HG02588 (cell line): ENCODE results near the gene NAALADL2.
A peak's percentile ranks its signal among the peaks of the same experiment; 100 is the strongest.
"Not testable (repeated sequence)": the region's sequence is repeated elsewhere in the genome, so short reads cannot be mapped to it uniquely, and the experiment has no call there.

Experiments used
- ATAC-seq: cut with Tn5 transposase; IDR thresholded peaks from one replicate; pipeline ENCODE4 v1.9.1; 2021; ENCODE audit warnings: mild to moderate bottlenecking, moderate library complexity; ENCODE audit not compliant: unreplicated experiment

NAALADL2 gene

DNA sequence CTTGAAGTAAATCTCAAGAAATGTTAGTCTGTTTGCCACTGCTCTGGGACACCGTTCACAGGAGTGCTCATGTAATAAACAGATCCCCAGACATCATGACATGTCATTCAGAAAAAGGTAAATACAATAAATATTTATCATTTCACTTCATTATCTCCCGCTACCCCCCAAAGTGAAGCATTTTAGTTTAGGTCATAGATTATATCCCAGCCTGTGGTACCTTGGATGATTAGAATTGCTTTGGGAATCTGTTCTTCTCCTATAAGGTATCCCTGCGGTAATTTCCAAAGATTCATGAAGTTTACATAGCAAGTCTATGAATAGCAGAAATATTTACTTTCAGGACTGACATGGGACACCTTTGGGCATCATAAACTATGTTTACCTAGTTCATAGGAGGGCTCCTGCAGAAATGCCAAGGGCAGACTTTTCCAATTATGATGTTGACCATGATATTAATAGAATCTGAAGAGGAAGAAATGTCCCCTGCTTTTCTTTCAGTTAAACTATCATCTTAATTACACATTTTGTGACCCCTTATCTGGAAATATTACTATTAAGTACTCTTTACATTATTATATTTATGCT is 268.0 kb downstream of the NAALADL2 start:
- ATAC-seq: no peak

DNA sequence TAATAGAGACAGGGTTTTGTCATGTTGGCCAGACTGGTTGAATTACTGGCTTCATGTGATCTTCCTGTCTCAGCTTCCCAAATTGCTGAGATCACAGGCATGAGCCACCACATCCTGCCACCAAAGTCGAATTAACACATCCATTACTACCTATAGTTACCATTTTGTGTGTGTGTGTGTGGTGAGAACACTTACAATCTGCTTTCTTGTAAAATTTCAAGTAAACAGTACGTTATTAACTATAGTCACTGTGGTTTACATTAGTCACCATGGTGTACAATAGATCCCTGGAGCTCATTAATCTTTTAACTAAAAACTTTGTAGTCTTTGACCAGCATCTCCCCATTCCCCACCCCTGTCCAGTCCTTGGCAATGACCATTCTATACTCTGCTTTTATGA is 270.0 kb downstream of the NAALADL2 start:
- ATAC-seq: no peak

DNA sequence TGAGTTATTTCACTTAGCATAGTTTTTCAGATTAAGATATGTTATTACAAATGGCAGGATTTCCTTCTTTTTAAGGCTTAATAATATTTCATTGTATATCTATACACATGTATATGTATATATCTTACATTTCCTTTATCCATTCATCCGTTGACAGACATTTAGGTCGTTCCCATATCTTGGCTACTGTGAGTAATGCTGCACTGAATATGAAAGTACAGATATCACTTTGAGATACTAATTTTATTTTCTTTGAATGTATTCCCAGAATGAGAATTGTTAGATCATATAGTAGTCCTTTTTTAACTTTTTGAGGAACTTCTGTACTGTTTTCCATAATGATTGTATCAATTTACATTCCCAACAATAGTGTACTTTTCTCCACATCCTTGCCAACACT is 270.4 kb downstream of the NAALADL2 start:
- ATAC-seq: no peak

DNA sequence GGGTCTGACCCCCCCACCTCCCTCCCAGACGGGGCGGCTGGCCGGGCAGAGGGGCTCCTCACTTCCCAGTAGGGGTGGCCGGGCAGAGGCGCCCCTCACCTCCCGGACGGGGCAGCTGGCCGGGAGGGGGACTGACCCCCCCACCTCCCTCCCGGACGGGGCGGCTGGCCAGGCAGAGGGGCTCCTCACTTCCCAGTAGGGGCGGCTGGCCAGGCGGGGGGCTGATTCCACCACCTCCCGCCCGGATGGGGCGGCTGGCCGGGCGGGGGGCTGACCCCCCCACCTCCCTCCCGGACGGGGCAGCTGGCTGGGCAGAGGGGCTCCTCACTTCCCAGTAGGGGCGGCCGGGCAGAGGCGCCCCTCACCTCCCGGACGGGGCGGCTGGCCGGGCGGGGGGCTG is 272.7 kb downstream of the NAALADL2 start:
- not testable (repeated sequence) for ATAC-seq

DNA sequence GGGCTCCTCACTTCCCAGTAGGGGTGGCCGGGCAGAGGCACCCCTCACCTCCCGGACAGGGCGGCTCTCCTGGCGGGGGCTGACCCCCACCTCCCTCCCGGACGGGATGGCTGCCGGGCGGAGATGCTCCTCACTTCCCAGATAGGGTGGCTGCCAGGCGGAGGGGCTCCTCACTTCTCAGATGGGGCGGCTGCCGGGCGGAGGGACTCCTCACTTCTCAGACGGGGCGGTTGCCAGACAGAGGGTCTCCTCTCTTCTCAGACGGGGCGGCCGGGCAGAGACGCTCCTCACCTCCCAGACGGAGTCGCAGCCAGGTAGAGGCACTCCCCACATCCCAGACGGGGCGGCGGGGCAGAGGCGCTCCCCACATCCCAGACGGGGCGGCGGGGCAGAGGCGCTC is 273.6 kb downstream of the NAALADL2 start:
- not testable (repeated sequence) for ATAC-seq

DNA sequence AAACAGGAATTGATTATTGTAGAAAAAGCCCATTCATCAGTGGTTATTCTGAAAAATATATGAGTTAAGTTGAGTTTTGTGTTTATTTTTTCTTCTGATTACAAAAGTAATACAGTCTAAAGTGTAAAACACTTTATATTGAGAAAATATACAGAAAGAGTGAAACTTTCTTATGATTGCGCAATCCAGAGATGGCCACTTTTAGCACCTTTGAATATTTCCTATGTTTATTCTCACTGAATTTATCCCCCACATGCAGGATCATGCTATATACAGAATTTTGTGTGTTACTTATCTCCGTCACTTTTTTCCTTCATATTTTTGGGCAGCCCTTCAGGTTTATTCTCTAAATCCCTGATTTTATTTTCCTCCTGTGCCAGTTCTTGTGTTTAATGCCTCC is 285.2 kb downstream of the NAALADL2 start:
- ATAC-seq: no peak

DNA sequence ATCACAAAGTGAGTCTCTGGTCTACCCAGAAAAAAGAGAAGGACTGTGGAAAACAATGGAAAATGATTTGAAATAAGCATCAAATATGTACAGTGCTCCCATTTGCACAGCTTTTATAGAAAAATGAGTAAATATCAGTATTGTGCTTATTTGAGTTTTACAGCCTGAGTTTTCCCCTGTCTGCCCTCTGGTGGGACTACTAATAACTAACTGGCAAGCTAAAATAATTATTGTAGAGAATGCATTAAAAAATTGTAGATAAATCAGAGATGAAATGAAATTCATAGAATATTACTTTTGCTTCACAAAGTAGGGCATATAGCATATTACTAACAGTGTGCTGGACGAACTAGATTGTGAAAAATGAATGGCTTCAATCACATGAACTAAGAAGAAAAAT is 287.1 kb downstream of the NAALADL2 start:
- ATAC-seq: no peak

DNA sequence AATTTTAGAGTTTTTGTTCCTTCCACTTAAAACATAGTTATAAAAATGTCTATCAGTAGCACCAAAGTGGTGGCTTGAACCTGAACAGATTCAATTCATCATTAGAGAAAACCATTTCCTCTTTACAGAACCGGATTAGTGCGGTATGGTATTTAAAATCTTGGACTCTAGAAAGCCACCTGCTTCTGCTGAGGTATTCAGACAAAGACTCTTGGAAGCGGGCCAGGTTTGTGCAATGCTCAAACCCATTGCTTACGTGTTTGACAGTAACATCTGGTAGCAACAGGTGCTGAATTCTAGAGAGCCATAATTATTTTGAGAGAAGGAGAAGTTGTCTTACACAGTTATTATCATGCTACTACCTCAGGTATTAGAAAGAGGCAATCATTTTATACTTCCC is 290.5 kb downstream of the NAALADL2 start:
- ATAC-seq: peak; percentile 74

DNA sequence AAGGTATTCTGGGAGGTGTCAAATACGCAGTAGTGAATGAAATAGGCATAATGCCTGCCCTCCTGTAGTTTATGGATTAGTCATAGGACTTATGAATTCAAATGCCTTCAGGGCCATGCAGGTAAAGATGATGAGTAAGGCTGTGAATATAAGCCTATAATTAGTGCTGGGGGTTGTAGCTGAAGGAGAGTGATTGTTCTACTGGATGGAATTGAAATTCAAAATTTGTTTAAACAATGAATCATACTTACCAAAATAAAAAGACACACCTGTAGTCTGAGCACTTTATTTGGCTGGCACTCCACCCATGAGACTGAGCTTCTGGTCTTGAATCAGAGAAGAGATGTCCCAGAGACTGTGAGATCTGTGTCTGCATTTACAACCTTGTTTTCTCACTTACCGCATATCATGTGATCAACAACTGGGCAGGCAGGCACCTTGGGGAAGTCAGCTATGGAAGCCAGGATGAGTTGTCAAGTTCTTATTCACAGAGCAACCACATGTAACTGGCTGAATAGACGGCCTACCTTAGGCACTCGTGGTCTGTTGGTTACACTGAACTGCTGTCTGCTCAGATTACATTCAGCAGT is 291.8 kb downstream of the NAALADL2 start:
- ATAC-seq: no peak

DNA sequence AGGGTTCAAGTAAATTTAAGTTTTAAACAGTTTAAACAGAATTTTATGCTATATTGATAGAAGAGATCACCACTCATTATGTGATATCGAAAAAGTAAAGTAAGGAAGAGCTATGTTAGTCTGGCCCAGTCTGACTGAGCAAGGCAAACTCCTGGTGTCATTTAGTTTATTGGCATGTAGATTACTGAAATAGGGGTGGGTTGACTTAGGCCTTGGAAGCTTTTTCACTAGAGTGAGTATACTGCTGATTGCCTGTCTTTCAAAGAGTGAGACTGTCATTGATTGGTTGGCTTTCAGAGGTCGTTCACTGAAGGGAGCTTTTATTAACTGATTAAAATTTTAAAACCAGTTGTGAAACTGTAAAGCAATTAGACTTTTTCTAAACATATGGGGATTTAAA is 294.5 kb downstream of the NAALADL2 start:
- ATAC-seq: no peak

DNA sequence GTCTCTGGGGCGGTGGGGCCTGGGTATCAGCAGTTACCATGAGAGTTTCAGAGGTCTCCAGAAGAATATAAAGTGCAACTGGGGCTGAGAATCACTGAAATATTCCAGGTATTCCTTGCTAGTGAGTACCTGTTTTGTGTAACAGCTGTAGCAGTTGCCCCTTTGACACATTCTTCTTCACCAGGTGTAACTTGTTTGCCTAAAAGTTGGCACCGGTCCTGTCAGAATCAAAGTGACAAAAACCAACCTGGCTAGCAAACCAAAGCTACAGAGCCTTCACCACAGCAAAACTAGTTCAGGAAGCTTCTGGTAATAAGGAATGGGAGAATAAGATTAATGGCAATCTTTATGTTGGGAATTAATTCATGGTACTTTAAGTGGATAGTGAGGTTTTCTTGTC is 296.0 kb downstream of the NAALADL2 start:
- no peak for ATAC-seq

DNA sequence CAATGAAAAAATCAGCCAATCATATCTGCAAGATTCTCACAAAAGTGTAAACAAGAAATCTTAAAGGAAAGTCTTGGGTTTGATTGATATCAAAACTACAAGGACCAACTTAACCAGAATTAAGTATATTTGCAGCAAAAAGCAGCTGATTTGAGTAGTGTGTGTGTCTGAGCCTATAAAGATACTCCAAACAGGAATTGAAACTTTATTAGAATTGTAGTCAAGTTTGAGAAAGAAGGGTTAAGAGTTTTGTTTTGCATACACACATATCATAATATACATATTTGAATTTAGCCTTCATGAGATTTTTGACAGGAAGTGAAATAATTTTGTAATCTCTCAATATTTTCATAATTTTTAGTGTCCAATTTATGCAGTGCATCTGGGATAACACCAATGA is 300.1 kb downstream of the NAALADL2 start:
- no peak for ATAC-seq

DNA sequence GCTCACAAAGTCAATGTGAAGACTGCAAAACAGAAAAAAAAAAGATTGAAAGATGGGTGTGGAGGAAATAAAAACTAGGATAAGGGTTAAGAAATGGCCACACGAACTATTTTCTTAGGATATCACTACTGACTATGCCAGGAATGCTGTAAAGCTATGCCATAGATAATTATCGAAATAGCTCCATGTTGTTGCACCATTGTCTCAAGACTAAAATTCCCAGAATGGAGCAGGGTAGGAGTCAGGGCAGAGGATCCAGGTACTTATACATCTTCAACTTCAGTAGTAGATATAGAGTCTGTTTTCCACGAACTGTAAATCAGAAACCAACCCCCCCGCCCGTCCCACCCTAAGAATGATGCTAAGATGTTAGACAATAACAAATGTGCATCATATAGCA is 302.2 kb downstream of the NAALADL2 start:
- ATAC-seq: no peak

DNA sequence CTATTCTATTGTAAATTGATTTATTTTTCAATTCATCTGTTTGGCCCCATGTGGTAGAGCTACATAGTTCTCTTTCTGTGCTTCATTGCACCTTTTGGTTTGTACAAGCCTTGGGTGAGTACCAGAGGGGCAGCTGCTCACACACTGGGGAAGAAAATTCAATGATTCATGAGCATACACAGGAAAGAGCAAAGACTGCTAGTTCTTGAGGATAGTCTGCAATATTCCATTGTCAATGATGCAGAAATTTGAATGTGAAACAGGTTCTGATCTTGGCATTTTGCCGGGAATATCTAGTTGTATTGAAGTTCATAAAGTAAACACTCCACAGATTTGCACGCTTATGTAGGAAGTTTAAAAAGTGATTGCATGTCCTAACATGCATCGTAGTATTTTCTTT is 304.6 kb downstream of the NAALADL2 start:
- no peak for ATAC-seq

DNA sequence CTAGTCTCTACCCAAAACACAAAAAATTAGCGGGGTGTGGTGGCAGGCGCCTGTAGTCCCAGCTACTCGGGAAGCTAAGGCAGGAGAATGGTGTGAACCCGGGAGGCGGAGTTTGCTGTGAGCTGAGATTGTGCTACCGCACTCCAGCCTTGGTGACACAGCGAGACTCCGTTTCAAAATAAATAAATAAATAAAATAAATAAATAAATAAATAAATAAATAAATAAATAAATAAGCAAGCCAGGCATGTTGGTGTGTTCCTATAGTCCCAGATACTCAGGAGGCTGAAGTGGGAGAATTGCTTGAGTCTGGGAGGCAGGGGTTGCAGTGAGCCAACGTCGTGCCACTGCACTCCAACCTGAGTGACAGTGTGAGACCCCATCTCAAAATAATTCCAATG is 314.0 kb downstream of the NAALADL2 start:
- not testable (repeated sequence) for ATAC-seq

DNA sequence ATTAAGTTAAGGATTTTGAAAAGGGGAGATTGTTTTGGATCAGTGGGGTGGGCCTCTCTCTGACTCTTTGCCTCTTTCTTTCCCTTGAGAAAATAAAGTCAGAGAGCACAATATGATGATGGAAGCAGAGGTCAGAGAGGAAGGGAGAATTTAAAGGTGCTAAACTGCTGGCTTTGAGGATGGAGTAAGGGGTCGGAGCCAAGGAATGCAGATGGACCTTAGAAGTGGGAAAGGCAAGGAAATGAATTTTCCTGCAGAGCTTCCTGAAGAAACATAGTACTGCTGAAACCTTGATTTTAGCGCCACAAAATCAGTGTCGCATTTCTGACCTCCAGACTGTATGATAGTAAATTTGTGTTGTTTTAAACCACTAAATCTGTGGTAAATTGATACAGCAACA is 317.4 kb downstream of the NAALADL2 start:
- no peak for ATAC-seq

DNA sequence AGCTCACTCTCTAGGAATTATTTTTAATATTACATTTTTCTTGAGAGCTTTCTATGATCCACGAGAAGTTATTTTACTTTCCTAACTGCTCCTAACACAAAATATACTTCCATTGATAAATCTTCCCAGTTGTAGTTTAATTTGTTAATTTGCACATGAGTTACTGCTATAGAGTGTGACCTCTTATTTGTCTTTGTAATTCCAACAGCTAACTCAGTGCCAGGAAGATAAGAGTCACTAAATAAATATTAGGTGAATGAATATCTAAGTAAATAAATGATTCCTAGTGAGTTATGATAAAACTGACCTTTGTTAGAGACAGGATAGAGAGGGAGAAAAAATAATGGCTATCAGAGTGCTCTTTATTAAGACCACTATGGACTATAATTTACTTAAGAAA is 319.9 kb downstream of the NAALADL2 start:
- ATAC-seq: no peak

DNA sequence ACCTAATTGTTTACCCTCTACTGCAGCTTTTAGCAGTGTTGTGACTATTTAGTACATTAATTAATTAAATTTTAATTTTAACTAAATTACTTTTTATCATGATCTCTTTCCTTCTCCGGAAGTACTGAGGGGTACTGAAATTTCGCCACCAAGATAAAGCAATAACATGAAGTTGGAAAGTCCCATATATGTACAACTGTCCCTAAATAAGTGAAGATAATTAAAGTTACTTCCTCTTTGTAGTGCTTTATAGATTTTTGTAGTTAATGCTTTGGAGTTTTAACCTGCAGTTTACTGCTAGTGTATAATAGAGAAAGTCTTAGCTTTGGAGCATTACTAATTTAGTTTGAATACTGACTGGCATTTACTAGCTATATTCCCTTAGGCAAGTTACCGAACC is 325.3 kb downstream of the NAALADL2 start:
- ATAC-seq: no peak

DNA sequence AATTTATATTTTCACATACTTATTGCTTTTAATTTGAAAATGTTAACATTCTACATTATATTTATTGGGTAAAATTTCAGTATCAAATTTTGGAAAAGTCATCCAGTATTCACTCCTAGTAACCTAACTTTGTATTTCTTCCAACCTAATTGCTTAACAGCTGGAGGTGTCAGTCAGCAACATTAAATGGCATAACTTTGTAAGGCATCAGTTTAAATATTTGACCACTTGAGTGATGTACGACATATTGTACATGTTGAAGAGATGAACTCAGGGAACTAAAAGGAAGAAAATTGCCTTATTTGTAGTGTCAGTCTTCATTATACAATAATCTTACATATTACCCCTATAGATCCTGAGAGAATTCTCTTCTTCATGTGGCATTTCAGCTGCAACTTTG is 326.8 kb downstream of the NAALADL2 start:
- ATAC-seq: no peak

DNA sequence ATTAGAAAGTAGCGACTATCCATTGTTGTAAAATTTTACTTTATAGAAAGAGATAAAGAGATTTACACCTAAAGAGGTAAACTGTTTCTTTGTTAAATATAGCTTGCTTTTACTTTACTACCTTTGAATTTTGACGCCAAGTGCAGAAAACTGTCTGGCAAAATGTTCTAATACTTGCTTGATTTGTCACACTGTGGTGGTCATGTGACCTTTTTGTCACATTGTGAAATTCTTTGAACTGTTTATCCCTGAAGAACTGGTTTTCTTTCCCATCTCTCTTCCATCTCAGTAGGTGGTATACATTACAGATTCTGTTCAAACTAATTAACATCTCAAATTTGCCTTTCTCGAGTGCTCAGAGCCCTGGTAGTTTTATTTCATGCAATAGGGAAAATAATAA is 327.4 kb downstream of the NAALADL2 start:
- no peak for ATAC-seq

DNA sequence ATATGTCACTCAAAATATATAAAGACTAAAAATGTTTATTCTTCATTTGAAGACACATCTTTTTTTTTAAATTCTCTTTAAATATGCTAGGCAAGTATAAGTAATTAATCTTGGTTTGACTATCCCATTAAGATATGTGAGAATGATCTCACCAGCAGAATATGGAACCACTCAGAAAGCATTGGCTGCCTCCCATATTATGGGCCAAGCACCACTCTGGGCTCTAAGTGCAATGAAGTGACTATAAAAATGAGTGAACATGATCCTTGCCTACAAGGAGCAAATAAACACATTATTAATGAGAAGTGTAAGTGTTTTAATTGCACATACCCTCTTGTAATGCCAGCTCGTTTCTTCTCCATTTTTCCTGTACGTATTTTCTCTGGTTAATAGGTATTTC is 328.5 kb downstream of the NAALADL2 start:
- ATAC-seq: no peak

DNA sequence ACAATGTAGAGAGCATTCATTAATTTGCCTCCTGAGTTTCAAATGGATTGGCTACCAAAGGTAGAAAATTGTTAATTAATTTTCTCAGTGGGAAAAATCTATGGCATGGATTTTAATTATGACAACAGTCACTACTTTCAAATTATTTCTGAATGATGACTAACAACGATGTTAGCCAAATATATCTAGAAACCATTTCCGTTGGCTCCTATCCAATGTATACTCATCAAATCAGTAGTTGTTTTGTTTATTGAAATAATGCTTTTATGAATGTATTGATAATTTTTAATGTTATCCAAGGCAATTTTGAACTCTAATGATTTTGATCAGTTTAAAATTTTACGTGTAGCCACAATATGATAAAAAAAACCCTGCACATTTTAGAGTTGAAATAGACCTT is 333.4 kb downstream of the NAALADL2 start:
- no peak for ATAC-seq

DNA sequence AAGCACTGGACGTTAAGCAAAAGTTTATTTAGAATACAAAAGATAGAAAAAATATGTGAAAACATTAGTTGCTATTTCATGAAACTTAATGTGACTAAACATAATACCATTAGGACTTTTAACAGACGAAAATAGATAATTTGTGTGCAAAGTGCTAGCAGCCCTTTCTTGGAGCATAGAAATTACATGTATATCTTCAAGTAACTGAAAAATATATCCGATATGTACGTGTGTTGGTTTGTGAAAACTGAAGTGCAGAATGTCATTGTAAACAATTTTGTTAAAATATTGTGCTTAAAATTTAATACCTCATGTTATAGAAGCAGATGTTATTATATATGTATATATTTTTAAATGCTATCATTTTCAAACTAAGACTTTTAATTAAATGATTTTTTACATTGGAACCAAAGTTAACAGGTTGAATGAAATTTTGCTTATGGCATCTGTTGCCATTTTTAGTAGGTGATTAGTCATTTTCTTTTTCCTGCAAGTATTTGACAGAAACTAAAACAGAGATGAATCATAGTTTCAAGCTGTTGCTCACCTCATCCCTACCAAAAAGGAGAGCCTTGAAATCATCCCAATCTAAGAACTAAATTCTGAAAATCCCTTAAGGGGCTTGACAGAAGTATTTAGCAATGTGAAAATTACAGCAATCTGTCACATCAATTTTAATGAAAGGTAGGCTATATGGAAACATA is 334.8 kb downstream of the NAALADL2 start:
- ATAC-seq: no peak
